H1 (cell line): ENCODE results near the gene TIMM29. TPM values are rescaled to one million over a fixed set of nuclear protein-coding genes. Genes with fewer than 3 reads are reported as not detected.
A peak's percentile ranks its signal among the peaks of the same experiment; 100 is the strongest.

Experiments used
- CTCF ChIA-PET: fragments of 300-600 bp; sonication (Branson Sonifier 250); formaldehyde crosslinking; loops from one replicate; lab custom pipeline; 2021; ENCODE audit not compliant: partially characterized antibody; lab: Charles Lee
- POLR2A ChIA-PET: fragments of 300-600 bp; sonication (Branson Sonifier 250); formaldehyde crosslinking; loops from one replicate; lab custom pipeline; 2021; ENCODE audit warnings: inconsistent platforms; ENCODE audit not compliant: partially characterized antibody; lab: Charles Lee
- DNase-seq, 2 experiments: peaks; one replicate each; pipeline versions ENCODE4 v3.0.0 to v3.0.0-alpha.2; 2010 to 2022; ENCODE audit warnings: low spot score in 2 of 2, low read depth in 1 of 2, mixed read lengths in 1 of 2
- FAIRE-seq: peaks from 2 replicates; lab custom pipeline; 2011; peaks lifted over from hg19 to GRCh38; lab: Jason Lieb, UNC
- H2AFZ ChIP-seq: 2 replicates; pipeline ENCODE4 v1.8.1; 2012; ENCODE audit warnings: low read length, inconsistent platforms
- H2AK5ac ChIP-seq: 2 replicates; pipeline ENCODE4 v1.6.1; 2013; ENCODE audit warnings: low read depth, low read length
- H2BK120ac ChIP-seq: replicated peaks from 2 replicates; pipeline ENCODE3; 2013; ENCODE audit warnings: low read depth, low read length, inconsistent platforms
- H2BK12ac ChIP-seq: 2 replicates; pipeline ENCODE4 v1.6.1; 2013; ENCODE audit warnings: low read depth, low read length
- H2BK15ac ChIP-seq: 2 replicates; pipeline ENCODE4 v1.6.1; 2013; ENCODE audit warnings: low read length
- H2BK20ac ChIP-seq: 2 replicates; pipeline ENCODE4 v1.6.1; 2013; ENCODE audit warnings: low read length
- H2BK5ac ChIP-seq: 2 replicates; pipeline ENCODE4 v1.6.1; 2013; ENCODE audit warnings: low read depth, low read length
- H3K14ac ChIP-seq: 2 replicates; pipeline ENCODE4 v1.6.1; 2013; ENCODE audit warnings: inconsistent platforms; ENCODE audit not compliant: insufficient read length
- H3K18ac ChIP-seq: 2 replicates; pipeline ENCODE4 v1.6.1; 2013; ENCODE audit warnings: low read length; ENCODE audit errors: extremely low read depth
- H3K23ac ChIP-seq: 2 replicates; pipeline ENCODE4 v1.6.1; 2013; ENCODE audit warnings: inconsistent platforms; ENCODE audit not compliant: insufficient read length
- H3K23me2 ChIP-seq: 2 replicates; pipeline ENCODE4 v1.6.1; 2013; ENCODE audit warnings: low read depth, low read length
- H3K27ac ChIP-seq: 2 replicates; pipeline ENCODE4 v1.6.1; 2011; ENCODE audit warnings: low read depth, low read length, inconsistent platforms
- H3K27me3 ChIP-seq, 4 experiments: replicated peaks in 1 of 4; 1 replicate in 1 of 4; 2 replicates in 3 of 4; pipeline versions ENCODE4 v1.6.1 to v1.8.1; 2011 to 2013; ENCODE audit warnings: low read length in 3 of 4, mild to moderate bottlenecking in 3 of 4, inconsistent platforms in 2 of 4, mixed read lengths in 2 of 4, moderate library complexity in 1 of 4; ENCODE audit not compliant: control insufficient read depth in 3 of 4, insufficient read depth in 3 of 4; ENCODE audit errors: extremely low read depth in 1 of 4
- H3K36me3 ChIP-seq, 4 experiments: 2 replicates each; pipeline versions ENCODE4 v1.6.1 to v1.8.1; 2011 to 2013; ENCODE audit warnings: mild to moderate bottlenecking in 4 of 4, low read length in 3 of 4, moderate library complexity in 2 of 4, control low read depth in 1 of 4, inconsistent platforms in 1 of 4; ENCODE audit not compliant: insufficient read depth in 4 of 4, control insufficient read depth in 2 of 4
- H3K4ac ChIP-seq: replicated peaks from 2 replicates; pipeline ENCODE3; 2013; ENCODE audit warnings: low read length, low read depth, mixed read lengths, inconsistent platforms; ENCODE audit not compliant: insufficient read length
- H3K4me1 ChIP-seq, 4 experiments: replicated peaks in 1 of 4; 1 replicate in 1 of 4; 2 replicates in 3 of 4; pipeline versions ENCODE4 v1.6.1 to v1.8.1; 2011 to 2013; ENCODE audit warnings: low read length in 3 of 4, inconsistent platforms in 2 of 4, mixed read lengths in 1 of 4; ENCODE audit not compliant: insufficient read depth in 4 of 4, control insufficient read depth in 3 of 4
- H3K4me2 ChIP-seq, 2 experiments: 2 replicates each; pipeline versions ENCODE4 v1.6.1 to v1.8.1; 2011 to 2013; ENCODE audit warnings: low read depth in 2 of 2, low read length in 2 of 2, control low read depth in 1 of 2, inconsistent platforms in 1 of 2, mild to moderate bottlenecking in 1 of 2; ENCODE audit not compliant: insufficient read depth in 1 of 2
- H3K4me3 ChIP-seq, 4 experiments: fragments of 200-600, 300-600 bp in 1 of 4; sonication (generic), shearing (Covaris generic), sonication (Bioruptor Twin) in 1 of 4; 2 replicates each; pipeline versions ENCODE4 v1.5.1 to v1.8.1; 2011 to 2016; ENCODE audit warnings: low read length in 4 of 4, low read depth in 3 of 4, control low read depth in 2 of 4, inconsistent platforms in 2 of 4, mild to moderate bottlenecking in 2 of 4, mixed read lengths in 1 of 4, moderate library complexity in 1 of 4; ENCODE audit not compliant: insufficient read depth in 2 of 4; ENCODE audit errors: extremely low read depth in 1 of 4
- H3K56ac ChIP-seq: replicated peaks from 2 replicates; pipeline ENCODE3; 2013; ENCODE audit warnings: low read depth, mild to moderate bottlenecking, mixed read lengths, low read length, inconsistent platforms; ENCODE audit not compliant: insufficient read length
- H3K79me1 ChIP-seq: 2 replicates; pipeline ENCODE4 v1.6.1; 2013; ENCODE audit warnings: low read depth, low read length, control low read depth
- H3K79me2 ChIP-seq, 2 experiments: 2 replicates each; pipeline versions ENCODE4 v1.6.1 to v1.8.1; 2012 to 2013; ENCODE audit warnings: low read length in 2 of 2, mild to moderate bottlenecking in 2 of 2, inconsistent platforms in 1 of 2; ENCODE audit not compliant: insufficient read depth in 2 of 2, control insufficient read depth in 1 of 2
- H3K9ac ChIP-seq, 4 experiments: replicated peaks in 1 of 4; 1 replicate in 1 of 4; 2 replicates in 3 of 4; pipeline versions ENCODE4 v1.6.1 to v1.8.1; 2011 to 2013; ENCODE audit warnings: low read depth in 3 of 4, low read length in 3 of 4, control low read depth in 2 of 4, mild to moderate bottlenecking in 2 of 4, moderate library complexity in 2 of 4, inconsistent platforms in 1 of 4; ENCODE audit errors: extremely low read depth in 1 of 4
- H3K9me3 ChIP-seq, 2 experiments: 2 replicates each; pipeline versions ENCODE4 v1.6.1 to v1.8.1; 2012 to 2013; ENCODE audit warnings: mild to moderate bottlenecking in 2 of 2, moderate library complexity in 2 of 2, control low read depth in 1 of 2, inconsistent platforms in 1 of 2, low read depth in 1 of 2, low read length in 1 of 2, mixed read lengths in 1 of 2; ENCODE audit not compliant: insufficient read depth in 2 of 2
- H4K20me1 ChIP-seq, 2 experiments: replicated peaks in 1 of 2; 2 replicates each; pipeline versions ENCODE3 to v1.8.1; 2011 to 2013; ENCODE audit warnings: inconsistent platforms in 2 of 2, low read length in 2 of 2, mild to moderate bottlenecking in 1 of 2; ENCODE audit not compliant: insufficient read depth in 2 of 2, control insufficient read depth in 1 of 2
- H4K5ac ChIP-seq: 2 replicates; pipeline ENCODE4 v1.6.1; 2013; ENCODE audit warnings: low read length, low read depth, mixed read lengths, inconsistent platforms; ENCODE audit not compliant: insufficient read length
- H4K8ac ChIP-seq: 2 replicates; pipeline ENCODE4 v1.8.0; 2013; ENCODE audit warnings: mild to moderate bottlenecking, moderate library complexity, low read length, inconsistent platforms; ENCODE audit not compliant: insufficient read depth; ENCODE audit errors: extremely low read depth
- H4K91ac ChIP-seq: replicated peaks from 2 replicates; pipeline ENCODE3; 2013; ENCODE audit warnings: low read length, mixed read lengths, inconsistent platforms; ENCODE audit not compliant: insufficient read length
- ATF2 ChIP-seq: IDR thresholded peaks from 2 replicates; pipeline ENCODE4 v1.6.1; 2012; ENCODE audit warnings: low read length, inconsistent platforms
- CTCF ChIP-seq, 3 experiments: IDR thresholded peaks; 1 replicate in 2 of 3; 2 replicates in 1 of 3; pipeline versions ENCODE4 v1.5.1 to v1.6.1; 2011; ENCODE audit warnings: low read length in 3 of 3, mild to moderate bottlenecking in 3 of 3, inconsistent platforms in 2 of 3, low read depth in 1 of 3, moderate library complexity in 1 of 3; ENCODE audit not compliant: insufficient read depth in 1 of 3; ENCODE audit errors: control extremely low read depth in 1 of 3
- JUN ChIP-seq: IDR thresholded peaks from 2 replicates; pipeline ENCODE4 v1.6.1; 2011; ENCODE audit warnings: low read depth, mild to moderate bottlenecking, improper control_type of control experiment, low read length
- KDM1A ChIP-seq: fragments of 200-600, 300-600 bp; sonication (generic); IDR thresholded peaks from 2 replicates; pipeline ENCODE4 v1.7.1; 2016; ENCODE audit warnings: mild to moderate bottlenecking, low read length, borderline replicate concordance
- RBBP5 ChIP-seq: IDR thresholded peaks from 2 replicates; pipeline ENCODE4 v1.7.1; 2012; ENCODE audit warnings: low read depth, mild to moderate bottlenecking, inconsistent platforms, low read length, moderate library complexity, borderline replicate concordance
- SAP30 ChIP-seq: fragments of 300-600 bp; sonication (generic); IDR thresholded peaks from 2 replicates; pipeline ENCODE4 v1.7.1; 2012; ENCODE audit warnings: low read length, moderate library complexity, mild to moderate bottlenecking, inconsistent platforms; ENCODE audit not compliant: insufficient read depth, insufficient replicate concordance
- TBP ChIP-seq: IDR thresholded peaks from 2 replicates; pipeline ENCODE4 v1.6.1; 2011; ENCODE audit warnings: low read depth, low read length, improper control_type of control experiment
- TEAD4 ChIP-seq: IDR thresholded peaks from 2 replicates; pipeline ENCODE4 v1.6.1; 2012; ENCODE audit warnings: low read depth, low read length, inconsistent platforms, mixed read lengths
- WGBS, 2 experiments: shearing (Covaris generic) in 1 of 2; methylation state at CpG; one replicate each; pipeline versions ENCODE4 v1.1.6 to v1.1.7; 2013 to 2015; ENCODE audit warnings: low lambda C conversion rate in 2 of 2, mixed read lengths in 2 of 2, inconsistent platforms in 1 of 2, low coverage in 1 of 2, missing lambda C conversion rate in 1 of 2; ENCODE audit not compliant: insufficient replicate concordance in 2 of 2, insufficient coverage in 1 of 2, insufficient read length in 1 of 2; ENCODE audit errors: extremely low coverage in 1 of 2, missing lambda C conversion rate in 1 of 2; 5-methylcytosine and 5-hydroxymethylcytosine counted together
- polyA plus RNA-seq, 7 experiments: library from polyadenylated mRNA; depleted of rRNA in 3 of 7; stranded (reverse) in 5 of 7; unstranded in 2 of 7; fragments of >200 nt in 5 of 7; fragments of 200-250 nt in 2 of 7; gene quantifications; 1 replicate in 5 of 7; 2 replicates in 1 of 7; 4 replicates in 1 of 7; pipeline versions ENCODE4 v1.2.1 to v1.2.3, GENCODE V29; 2011 to 2013; ENCODE audit warnings: missing spikeins in 2 of 7, mixed read lengths in 2 of 7
- total RNA-seq: library from RNA; stranded (reverse); fragmentation: NEBNext Ultra II Directional; extraction: Animal tissue kit (Norgen Biotek cat#: 25700); gene quantifications from 2 replicates; pipeline ENCODE4 v1.2.1, GENCODE V29; 2021

Gene TIMM29
- total and polyA plus RNA-seq, 2 of the 8 experiments (the other 6 are each of a cell fraction or from before 2014, with no cell fraction given): 15.9 to 24.0 TPM

- TF ChIP-seq SAP30 (no peak), ATF2 (no peak), KDM1A (no peak), CTCF (IDR thresholded peaks at IDR 0.05; ENCODE audit: control extremely low read depth in 1 of 3, insufficient read depth in 1 of 3, low read depth in 1 of 3, low read length in 3 of 3) (no peak), TBP (no peak), TEAD4 (no peak), RBBP5 (no peak), JUN (no peak)
- TF ChIP-seq, all 59 proteins: peak for 0
- Histone ChIP-seq H2AK5ac (no peak overlapping the region), H3K23ac (no peak overlapping the region), H3K9me3 (no peaks in the 10 kb centered on the region), H3K4me3 (no peak overlapping the region), H3K4me2 (0 out of 4 replicates have a peak overlapping the region, but pooled peaks of 1 of the 2 experiments have one; percentile 14), H3K18ac (no peak overlapping the region), H2BK12ac (no peak overlapping the region), H3K9ac (0 out of 7 replicates have a peak overlapping the region, but pooled peaks of 1 of the 4 experiments have one; percentile 11), H2AFZ (no peak overlapping the region), H2BK120ac (no peak overlapping the region), H3K27ac (0 out of 2 replicates have a peak overlapping the region, but pooled peaks have one; percentile 3), H2BK15ac (no peak overlapping the region), H3K14ac (no peak overlapping the region), H3K79me1 (peaks cover 34% of the 10 kb centered on the region), H4K8ac (peak overlapping the region; percentile 31), H4K20me1 (peaks cover 10 to 27% of the 10 kb centered on the region in 2 experiments), H3K4ac (peak overlapping the region; percentile 44), H4K5ac (no peak overlapping the region), H2BK5ac (no peak overlapping the region), H3K79me2 (peaks cover 0 to 83% of the 10 kb centered on the region in 2 experiments; a peak in 2 of 4 replicates), H3K56ac (no peak overlapping the region), H3K27me3 (no peaks in the 10 kb centered on the region), H3K4me1 (peaks cover 14 to 32% (median 27%) of the 10 kb centered on the region in 4 experiments), H3K23me2 (no peaks in the 10 kb centered on the region), H2BK20ac (no peak overlapping the region), H3K36me3 (no peaks in the 10 kb centered on the region), H4K91ac (no peak overlapping the region)
- FAIRE-seq: no peak
- 87% methylated on average over 6 of the region's 6 CpGs; no CpG with 5 or more reads in 1 of the 2 experiments for whole genome bisulfite sequencing, 2 experiments
- no peak for DNase-seq
- ChIA-PET POLR2A (interaction anchor here (3.8 kb wide), 1 partner anchor 15 kb away, joined by 18 read pairs; no protein-coding TSS in a partner anchor), CTCF (interaction anchor here (0.6 to 5.4 kb wide), 7 partner anchors 10 to 1022 kb away, joined by 3 to 29 read pairs (median 7); no protein-coding TSS in a partner anchor)
Measured at GRCh38 chr19:10895363-10895762, 33.2 kb upstream of the TIMM29 start.
